GM18909 (cell line): ENCODE measurements around the gene RFT1.

Experiments
- ATAC-seq: cut with Tn5 transposase; IDR thresholded peaks from one replicate; pipeline ENCODE4 v1.9.1; 2021; ENCODE audit warnings: mild to moderate bottlenecking; ENCODE audit not compliant: unreplicated experiment, poor library complexity

Gene RFT1

DNA sequence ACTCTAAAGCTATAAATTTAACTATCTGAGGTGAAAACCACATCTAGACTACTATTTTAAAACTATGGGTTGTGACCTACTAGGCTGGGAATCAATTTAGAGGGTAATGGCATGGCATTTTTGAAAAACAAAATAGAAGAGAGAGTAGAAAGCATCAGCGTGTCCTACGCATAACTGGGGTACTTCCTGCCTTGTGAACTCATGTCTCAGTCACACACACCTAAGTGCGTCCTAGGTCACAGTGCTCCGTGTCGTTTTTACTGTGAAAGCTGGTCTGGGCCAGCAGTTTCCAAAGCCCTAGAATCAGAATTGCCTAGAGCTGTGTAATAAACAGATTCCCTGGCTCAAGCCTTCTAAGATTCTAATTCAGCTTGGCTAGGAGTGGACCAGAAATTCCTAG lies 32.3 kb downstream of the RFT1 start:
- no peak for ATAC-seq

DNA sequence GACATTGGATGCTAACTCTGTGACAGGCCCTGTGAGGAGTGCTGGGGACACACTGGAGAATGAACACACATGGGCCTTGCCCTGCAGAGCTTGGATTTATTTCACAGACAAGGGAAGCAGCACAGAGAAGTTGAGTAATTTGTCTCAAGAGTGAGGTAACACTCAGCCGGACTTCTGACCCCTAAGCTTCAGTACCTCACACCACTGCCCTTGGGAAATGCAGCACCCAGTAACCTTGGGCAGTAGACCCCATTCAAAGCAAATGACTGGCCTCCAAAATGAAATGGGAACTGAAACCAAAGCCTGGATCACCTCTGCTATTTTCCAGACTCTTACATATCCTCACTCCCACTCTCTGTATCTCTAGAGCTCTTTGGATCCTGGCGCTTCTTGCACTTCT lies 37.3 kb downstream of the RFT1 start:
- ATAC-seq: no peak

DNA sequence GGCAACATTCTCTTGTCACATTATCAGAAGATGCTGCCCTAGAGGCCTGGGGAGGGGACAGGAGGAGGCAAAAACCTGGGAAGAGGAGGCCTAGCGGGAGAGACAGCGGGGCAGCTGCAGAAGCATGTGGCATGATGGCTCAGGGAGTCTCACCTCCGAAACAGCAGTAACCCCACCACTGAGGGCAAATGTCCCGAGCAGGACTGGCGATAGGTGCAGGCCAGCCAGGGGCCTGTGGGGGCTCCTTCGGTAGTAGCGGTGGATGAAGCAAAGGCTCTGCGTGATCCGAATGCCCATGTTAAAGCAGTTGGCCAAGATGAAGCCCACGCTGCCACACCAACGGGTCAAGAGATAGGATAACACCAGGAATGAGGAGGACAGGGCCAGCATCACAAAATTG lies 38.0 kb downstream of the RFT1 start:
- no peak for ATAC-seq

DNA sequence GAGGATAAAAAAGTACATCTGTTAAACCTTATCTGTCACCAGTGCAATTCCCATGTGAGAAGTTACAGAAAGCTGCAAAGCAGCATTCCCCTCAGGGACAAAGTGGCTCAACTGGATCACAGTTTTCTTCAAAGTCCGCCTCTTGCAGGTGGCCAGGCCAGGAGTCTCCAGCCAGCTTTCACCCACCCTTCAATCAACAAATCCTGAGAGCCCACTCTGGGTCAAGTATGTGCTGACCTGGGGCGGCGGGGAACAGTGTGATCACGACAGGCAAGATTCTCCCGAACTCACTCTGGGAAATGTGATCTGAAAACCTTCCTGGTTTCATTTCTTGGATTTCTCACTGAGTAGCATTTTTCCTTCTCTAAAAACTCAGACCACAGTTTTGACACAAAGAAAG lies 39.2 kb downstream of the RFT1 start:
- ATAC-seq: no peak

DNA sequence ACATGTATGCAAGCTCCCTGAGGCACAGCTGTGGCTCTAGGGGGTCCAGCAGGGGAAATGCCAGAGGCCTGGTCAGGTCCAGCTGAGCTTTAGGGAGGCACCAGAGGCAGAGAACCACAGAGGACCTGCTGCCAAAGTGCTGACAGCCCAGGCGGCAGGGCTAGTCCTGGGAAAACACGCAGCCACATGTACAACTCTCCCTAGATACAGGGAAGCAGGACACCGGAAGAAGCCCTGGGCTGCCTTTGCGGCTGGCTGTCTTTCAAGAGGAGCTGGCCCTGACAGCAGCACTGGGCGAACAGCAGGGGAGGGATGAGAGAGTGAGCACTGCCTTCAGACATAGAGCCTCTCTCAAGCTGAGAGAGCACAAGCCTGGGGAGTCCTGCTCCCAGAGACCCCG lies 40.7 kb downstream of the RFT1 start:
- no peak for ATAC-seq

DNA sequence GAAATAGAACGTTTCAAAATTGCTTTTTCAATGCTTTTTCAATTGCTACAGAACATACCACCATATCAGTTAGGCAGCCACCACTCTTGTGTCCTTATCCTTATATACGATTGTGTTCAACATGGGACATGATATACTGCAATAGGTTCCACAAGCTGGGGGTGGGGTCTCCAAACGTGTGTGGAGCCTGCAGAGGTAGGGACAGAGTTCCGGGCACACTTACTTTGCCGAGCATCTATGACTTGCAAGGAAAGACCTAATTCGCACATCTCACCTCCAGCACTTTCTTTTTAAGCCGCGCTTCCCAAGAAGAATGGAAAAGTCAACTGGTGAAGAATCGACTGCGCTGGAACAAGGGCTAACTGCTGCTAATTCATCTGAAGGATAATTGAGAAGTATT lies 44.8 kb downstream of the RFT1 start:
- no peak for ATAC-seq

DNA sequence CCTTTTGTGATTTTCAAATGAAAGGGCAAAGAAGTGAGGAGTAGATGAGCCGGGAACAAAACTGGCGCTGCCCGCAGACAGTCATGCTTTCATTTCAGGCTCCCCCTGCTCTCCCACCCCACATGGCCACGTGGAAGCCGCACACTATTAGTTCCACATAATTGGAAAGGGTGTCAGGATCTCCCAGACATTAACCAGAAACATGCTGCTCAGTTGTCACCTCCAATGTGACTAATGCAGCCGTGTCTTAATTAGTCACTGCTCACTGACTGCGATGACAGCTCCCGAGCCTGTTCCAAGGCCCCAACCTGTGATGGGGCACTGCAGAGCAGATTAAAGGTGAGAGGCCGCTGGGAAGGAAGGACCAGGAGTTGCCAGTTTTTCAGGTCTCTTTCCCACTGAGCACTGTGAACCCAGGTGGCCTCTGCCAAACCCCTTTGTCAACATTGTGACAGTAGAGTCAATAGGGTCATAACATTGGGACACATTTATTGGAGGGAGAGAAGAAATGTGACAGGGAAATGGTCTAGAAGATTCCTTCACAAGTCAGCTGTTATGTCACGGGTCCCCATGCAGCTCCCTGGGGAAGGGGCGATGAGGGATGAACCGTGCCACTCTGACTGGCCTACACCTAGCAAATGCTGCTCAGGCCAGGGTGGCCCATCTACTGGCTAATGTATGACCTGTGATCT lies 45.8 kb downstream of the RFT1 start:
- no peak for ATAC-seq

DNA sequence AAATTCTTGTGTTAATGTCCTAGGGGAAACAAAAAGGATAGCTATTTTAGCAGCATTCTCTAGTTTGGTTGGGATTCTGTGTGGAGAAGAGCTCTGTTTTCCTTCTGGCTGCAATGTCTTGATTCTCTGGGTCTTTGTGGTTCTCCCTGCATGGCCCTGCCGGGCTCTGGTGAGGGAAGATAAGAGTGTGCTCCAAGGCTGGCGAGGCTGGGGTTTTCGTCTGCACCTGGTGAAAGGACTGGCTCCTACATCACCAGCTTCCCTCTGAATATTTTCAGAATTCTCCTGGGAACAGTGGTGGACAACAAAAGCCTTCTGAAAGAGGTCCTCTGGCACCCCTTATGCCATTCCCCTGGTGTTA lies 46.3 kb downstream of the RFT1 start:
- ATAC-seq: no peak

DNA sequence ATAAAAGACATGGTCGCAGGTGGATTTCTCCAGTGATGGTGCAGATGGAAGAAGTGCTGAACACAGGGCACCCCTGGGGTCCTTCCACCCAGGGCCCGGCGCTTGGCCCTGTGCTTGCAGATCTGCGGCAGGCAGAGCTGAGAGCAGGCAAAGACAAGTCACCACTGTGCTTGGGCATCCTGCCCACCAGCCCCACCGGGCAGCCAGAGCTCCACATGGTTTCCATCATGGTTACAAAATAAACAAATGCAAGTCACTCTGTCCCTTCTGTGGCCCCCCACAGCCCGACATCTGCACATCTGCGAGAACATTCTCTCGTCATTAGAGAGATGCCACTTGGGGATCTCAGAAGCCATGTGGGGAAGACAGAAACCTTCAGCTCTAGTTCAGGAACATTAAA lies 46.7 kb downstream of the RFT1 start:
- no peak for ATAC-seq

DNA sequence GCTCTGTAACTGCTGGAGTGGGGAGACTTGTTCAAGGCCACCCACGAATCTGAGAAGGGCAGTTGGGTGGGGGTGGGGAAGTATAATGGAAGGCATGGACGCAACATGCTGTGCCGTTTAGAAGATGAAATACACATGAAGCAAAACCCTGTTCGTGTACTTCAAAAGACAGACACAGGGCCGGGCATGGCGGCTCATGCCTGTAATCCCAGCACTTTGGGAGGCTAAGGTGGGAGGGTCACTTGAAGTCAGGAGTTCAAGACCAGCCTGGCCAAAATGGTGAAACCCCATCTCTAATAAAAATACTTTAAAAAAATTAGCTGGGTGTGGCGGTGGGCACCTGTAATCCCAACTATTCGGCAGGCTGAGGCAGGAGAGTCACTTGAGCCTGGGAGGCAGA lies 47.5 kb downstream of the RFT1 start:
- no peak for ATAC-seq

DNA sequence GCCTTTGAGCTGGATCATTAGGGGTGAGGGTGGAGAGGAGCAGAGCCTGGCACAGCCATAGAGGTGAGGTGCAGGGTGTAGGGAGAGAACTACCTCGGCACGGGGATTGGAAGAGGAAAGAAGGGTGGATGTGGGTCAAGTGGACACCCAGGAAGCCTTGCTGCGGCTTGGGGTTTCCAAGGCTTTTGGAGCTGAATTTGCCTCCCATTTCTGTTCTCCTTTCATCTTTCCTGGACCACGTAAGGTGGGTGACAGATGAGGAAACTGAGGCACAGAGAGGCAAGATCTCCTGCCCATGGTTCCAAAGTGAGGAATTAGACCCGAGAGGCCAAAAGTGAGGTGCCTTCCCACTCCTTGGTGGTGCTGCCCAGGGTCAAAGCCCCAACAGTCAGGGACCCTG lies 48.9 kb downstream of the RFT1 start:
- no peak for ATAC-seq

DNA sequence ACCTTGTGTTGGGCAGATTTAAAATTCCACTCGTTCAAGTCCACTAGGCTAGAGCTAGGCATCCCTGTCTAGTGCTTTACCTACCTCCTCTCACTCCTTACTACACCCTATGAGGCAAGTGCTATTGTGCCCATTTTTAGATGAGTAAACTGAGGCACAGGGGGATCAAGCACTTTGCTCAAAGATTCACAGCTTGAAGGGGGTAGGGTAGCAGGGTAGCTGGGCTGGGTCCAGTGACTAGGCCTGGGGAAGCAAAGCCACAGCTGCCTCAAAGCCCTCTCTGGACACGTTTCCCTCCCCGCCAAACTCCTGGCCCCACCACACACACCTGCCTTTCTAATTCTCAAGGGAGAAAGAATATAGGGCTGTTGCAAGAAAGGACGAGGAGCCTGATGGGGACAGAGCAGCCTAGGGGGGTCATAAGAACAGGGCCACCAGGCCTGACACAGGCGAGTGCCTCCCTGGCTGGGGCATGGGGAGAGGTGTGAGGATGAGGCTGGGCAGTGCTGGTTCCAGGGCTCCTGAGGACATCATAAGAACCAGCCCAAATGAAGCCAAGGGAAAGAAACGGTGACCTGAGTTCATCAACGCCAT lies 49.5 kb downstream of the RFT1 start:
- no peak for ATAC-seq

DNA sequence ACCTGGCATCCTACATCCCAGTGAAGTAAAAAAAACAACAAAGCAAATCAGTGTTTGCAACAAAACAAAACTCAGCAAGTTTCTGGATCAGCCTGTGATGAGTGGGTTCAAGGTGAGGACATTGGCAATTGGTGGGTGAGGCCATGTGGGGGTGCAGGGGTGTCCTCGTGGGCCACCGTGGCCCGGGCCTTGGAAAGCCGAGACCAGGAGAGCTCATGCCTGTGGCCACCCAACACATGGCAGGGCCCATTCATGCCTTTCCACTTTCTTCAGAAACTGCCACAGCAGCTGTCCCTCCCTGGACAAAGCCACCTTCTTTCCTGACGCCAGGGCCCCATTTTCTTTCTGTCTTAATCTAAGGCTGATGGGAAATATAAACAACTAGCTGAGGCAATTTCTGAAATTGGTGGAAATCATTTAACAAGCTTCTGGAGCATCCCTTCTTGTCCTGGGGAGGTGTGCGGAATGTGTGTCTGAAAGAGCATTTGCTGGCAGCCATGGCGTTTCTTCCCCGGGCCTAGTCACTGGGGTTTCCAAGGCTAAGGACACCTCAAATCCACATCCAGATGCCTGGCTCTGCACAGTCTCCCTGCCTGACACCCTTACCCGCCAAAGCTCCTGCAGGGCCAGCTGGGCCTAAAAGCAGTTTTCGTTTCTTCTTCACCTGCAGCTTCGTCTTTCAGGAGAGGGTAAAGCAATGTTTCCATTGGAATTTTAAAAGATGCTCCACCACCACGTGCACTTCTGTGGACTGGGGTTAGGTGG lies 50.3 kb downstream of the RFT1 start:
- no peak for ATAC-seq

DNA sequence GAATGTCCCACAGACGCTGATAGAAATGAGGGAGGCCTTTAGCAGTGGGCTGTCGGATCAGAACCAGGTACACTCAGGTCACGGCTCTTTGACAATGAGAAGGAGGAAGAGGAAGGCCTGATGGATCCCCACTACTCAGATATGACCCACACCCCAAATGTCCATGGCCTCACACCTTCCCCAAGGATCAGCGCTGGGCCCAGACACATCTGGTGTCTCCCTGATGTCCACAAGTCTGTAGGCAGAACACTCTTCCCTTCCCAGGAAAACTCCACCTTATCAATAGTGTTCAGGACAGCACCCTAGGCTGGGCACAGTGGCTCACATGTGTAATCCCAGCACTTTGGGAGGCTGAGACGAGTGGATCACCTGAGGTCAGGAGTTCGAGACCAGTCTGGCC lies 51.1 kb downstream of the RFT1 start:
- ATAC-seq: no peak

DNA sequence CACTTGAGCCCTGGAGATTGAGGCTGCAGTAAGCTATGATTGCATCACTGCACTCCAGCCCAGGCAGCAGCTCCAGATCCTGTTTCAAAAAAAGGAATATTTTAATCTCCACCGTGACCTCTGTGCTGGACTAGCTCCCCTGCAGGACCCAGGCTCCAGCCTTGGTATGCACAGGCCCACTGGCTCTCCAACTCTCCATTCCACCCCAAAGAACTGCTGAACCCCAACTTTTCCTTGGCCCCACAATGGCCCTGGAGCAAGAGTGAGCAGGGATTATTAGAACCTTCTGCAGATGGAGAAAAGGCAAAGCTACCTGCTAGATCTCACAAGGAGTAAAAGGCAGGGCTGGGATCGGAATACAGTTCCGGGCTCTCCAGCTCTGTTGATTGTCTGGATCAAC lies 51.6 kb downstream of the RFT1 start:
- ATAC-seq: no peak

DNA sequence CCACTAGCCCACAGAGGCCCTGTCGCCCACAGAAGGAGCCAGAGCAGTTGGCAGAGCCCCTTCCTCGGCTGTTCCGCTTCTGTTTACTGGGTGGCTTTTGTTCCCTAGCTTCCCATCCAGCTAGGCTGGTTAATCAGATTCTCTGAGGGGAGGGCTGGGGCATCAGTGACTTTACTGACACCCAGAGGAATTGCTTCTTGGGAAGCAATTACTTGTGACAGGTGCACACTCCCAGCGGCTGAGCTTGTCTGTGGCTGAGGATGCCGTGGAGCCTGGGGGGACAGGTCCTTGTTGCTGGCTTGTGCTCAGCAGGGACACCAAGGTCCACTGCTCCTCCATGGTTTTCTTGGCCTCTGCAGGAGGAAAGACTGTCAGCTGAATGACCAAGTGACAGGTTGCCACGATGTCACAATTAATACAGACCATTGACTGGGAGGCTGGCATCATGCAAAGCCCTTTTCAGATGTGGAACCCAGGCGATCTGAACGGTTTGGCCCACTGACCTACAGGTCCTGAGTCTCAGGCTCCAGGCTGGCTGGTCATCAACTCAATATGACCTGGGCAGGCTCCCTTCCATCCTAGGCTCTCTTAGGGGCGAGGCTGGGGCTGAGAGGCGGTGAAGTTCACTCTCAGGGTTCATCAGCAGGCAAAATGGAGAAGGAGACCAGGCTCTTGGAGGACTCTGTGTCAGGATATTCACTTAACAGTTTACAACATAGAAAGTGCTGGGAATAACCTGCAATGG lies 52.6 kb downstream of the RFT1 start:
- ATAC-seq: no peak

DNA sequence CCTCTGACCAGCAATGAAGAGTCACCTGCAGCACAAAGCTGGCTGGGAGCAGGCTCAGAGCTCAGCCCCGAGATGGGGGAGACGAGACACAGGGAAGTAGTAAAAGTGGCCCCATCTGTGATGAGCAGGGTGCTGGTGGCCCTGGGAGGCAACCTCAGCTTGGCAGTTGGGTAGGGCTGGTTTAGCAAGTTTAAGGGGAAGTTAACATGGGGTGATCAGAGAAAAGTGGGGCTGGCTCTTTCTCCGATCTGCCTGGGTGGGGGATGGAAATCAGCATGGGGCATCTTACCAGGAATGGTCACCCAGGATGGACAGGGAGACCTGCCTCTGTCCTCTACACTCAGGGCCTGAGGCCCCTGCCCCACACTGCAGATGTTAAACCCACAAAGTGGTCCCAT lies 54.5 kb downstream of the RFT1 start:
- ATAC-seq: no peak

DNA sequence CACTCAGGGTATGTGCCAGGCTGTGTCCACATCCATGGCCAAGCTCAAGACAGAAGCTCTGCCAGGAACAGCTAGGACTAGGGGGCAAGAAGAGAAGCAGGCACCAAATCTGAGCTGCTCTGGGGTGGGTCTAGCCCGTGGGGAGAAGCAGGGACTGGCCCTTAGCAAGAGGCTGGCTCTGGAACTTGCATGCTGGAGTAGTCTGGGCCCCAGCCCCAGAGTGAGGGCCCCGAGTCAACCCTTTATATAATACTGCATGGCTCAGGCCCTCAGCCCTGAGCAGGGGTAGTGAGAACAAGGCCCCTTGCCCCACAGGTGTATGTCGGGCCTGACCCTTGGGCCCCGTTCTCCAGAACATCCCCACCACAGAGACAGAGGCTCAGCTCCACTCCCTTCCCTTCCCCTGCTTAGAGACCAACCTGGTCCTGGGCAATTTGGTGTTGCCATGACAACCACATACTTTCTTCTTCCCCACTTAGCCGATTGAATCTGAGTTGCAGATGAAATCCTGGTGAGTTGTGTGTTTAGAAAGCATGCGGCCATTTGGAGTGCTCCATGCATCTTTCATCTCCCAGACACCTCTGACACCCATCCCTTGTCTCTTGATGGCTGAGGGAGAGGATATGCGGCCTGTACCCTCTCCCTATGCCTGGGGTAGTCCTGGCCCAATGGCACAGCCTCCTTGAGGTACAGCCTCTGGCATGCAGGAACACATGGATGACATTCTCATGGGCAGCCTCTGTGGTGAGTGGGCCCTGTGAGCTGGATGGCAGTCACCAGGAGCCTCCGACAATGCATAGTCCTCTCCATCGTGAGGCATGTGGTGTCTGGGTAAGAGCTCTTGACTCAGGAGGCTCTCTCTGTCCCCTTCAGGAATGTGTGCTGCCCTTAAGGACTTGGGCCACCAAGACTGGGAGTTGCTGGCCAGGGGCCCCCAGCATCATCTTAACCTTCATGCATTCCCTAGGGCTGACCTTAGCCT lies 55.2 kb downstream of the RFT1 start:
- no peak for ATAC-seq

DNA sequence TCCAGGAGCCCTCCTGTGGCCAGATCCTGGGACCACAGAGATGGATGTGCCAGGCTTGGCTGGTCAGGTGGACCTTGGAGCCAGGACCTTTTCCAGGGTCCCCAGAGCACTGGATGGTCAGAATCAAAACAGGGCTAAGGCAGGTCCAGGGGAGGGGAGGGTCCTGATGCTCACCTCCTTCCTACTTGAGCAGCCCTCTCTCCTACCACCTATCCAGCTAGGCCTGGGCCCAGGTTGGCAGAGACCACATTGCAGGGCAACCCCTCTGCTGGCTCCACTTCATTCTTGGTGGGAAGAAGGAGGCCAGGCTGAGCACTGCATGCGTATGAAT lies 55.9 kb downstream of the RFT1 start:
- ATAC-seq: no peak
